GM12878 (cell line): ENCODE results near the gene LARGE1.

Experiments used
- EGR1 ChIP-seq, 2 experiments: IDR thresholded peaks; 1 replicate in 1 of 2; 2 replicates in 1 of 2; pipeline ENCODE4 v1.6.1; 2011 to 2012; ENCODE audit warnings: low read depth in 2 of 2, low read length in 2 of 2, borderline replicate concordance in 1 of 2, mild to moderate bottlenecking in 1 of 2, moderate library complexity in 1 of 2
- EZH2 ChIP-seq: IDR thresholded peaks from 2 replicates; pipeline ENCODE4 v1.6.1; 2012; ENCODE audit warnings: low read depth, mild to moderate bottlenecking, control low read depth, inconsistent platforms, low read length, borderline replicate concordance; ENCODE audit not compliant: control insufficient read depth
- IKZF2 ChIP-seq, 2 experiments: fragments of 450-650 bp; IDR thresholded peaks; 2 replicates each; pipeline ENCODE4 v1.6.1; 2017; ENCODE audit warnings: mild to moderate bottlenecking in 2 of 2, moderate library complexity in 2 of 2
- NFYB ChIP-seq: IDR thresholded peaks from 2 replicates; pipeline ENCODE4 v1.6.1; 2011; ENCODE audit warnings: low read depth, mild to moderate bottlenecking, low read length, improper control_type of control experiment, moderate library complexity; ENCODE audit not compliant: insufficient read depth
- PML ChIP-seq: IDR thresholded peaks from 2 replicates; pipeline ENCODE4 v1.6.1; 2012; ENCODE audit warnings: low read length, inconsistent platforms
- POLR2A ChIP-seq: IDR thresholded peaks from 2 replicates; pipeline ENCODE4 v1.6.1; 2011; ENCODE audit warnings: low read depth, mild to moderate bottlenecking, low read length
- POLR2AphosphoS5 ChIP-seq: IDR thresholded peaks from 2 replicates; pipeline ENCODE4 v1.6.1; 2011; ENCODE audit warnings: mild to moderate bottlenecking, low read length, inconsistent platforms
- SREBF1 ChIP-seq: IDR thresholded peaks from 2 replicates; pipeline ENCODE4 v1.6.1; 2012; ENCODE audit warnings: mild to moderate bottlenecking, low read length
- TF ChIP-seq, protein P1 (sequence below): fragments of 450-650 bp; IDR thresholded peaks from 2 replicates; pipeline ENCODE4 v1.6.1; 2016; ENCODE audit warnings: mild to moderate bottlenecking
- TF ChIP-seq, protein P2 (sequence below), 3 experiments: IDR thresholded peaks in 2 of 3; conservative IDR thresholded peaks in 1 of 3; 2 replicates each; pipeline ENCODE4 v1.5.1; 2011; ENCODE audit warnings: low read depth in 3 of 3, low read length in 3 of 3, mild to moderate bottlenecking in 3 of 3, control low read depth in 2 of 3, moderate library complexity in 2 of 3, inconsistent platforms in 1 of 3, mixed read lengths in 1 of 3; ENCODE audit not compliant: control insufficient read depth in 2 of 3, insufficient read depth in 1 of 3; ENCODE audit errors: extremely low read depth in 1 of 3

GRCh38 chr22:33909075-33909458, 11.2 kb downstream of the LARGE1 start:
- no peak for TF ChIP-seq POLR2A
- no peak for TF ChIP-seq PML
- TF ChIP-seq, protein P1, sequence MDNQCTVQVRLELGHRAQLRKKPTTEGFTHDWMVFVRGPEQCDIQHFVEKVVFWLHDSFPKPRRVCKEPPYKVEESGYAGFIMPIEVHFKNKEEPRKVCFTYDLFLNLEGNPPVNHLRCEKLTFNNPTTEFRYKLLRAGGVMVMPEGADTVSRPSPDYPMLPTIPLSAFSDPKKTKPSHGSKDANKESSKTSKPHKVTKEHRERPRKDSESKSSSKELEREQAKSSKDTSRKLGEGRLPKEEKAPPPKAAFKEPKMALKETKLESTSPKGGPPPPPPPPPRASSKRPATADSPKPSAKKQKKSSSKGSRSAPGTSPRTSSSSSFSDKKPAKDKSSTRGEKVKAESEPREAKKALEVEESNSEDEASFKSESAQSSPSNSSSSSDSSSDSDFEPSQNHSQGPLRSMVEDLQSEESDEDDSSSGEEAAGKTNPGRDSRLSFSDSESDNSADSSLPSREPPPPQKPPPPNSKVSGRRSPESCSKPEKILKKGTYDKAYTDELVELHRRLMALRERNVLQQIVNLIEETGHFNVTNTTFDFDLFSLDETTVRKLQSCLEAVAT: no peak
- no peak for TF ChIP-seq EZH2
- no peak for TF ChIP-seq NFYB
- TF ChIP-seq, protein P2, sequence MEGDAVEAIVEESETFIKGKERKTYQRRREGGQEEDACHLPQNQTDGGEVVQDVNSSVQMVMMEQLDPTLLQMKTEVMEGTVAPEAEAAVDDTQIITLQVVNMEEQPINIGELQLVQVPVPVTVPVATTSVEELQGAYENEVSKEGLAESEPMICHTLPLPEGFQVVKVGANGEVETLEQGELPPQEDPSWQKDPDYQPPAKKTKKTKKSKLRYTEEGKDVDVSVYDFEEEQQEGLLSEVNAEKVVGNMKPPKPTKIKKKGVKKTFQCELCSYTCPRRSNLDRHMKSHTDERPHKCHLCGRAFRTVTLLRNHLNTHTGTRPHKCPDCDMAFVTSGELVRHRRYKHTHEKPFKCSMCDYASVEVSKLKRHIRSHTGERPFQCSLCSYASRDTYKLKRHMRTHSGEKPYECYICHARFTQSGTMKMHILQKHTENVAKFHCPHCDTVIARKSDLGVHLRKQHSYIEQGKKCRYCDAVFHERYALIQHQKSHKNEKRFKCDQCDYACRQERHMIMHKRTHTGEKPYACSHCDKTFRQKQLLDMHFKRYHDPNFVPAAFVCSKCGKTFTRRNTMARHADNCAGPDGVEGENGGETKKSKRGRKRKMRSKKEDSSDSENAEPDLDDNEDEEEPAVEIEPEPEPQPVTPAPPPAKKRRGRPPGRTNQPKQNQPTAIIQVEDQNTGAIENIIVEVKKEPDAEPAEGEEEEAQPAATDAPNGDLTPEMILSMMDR (IDR thresholded peaks at IDR 0.05 in 2 of 3, conservative IDR thresholded peaks at IDR 0.05 in 1 of 3; ENCODE audit: control insufficient read depth in 2 of 3, extremely low read depth in 1 of 3, insufficient read depth in 1 of 3, low read depth in 3 of 3, low read length in 3 of 3): no peak
- TF ChIP-seq IKZF2 (IDR thresholded peaks at IDR 0.05): no peak
- TF ChIP-seq POLR2AphosphoS5: no peak
- TF ChIP-seq SREBF1: no peak
- no peak for TF ChIP-seq EGR1 (IDR thresholded peaks at IDR 0.05; ENCODE audit: borderline replicate concordance in 1 of 2, low read depth in 2 of 2, low read length in 2 of 2)
